KOPT-K1 (cell line): ENCODE data around the gene FOXK1.

Experiments
- H3K27ac ChIP-seq: fragments of 200-600 bp; sonication (generic); 2 replicates; pipeline ENCODE4 v1.5.1; 2016; ENCODE audit warnings: antibody characterized with exemption, mild to moderate bottlenecking, low read depth, low read length; ENCODE audit not compliant: poor library complexity, severe bottlenecking
- H3K36me3 ChIP-seq: fragments of 200-600 bp; sonication (generic); 2 replicates; pipeline ENCODE4 v1.5.1; 2017; ENCODE audit warnings: antibody characterized with exemption, mild to moderate bottlenecking, low read length, moderate library complexity; ENCODE audit not compliant: insufficient read depth
- H3K9me3 ChIP-seq: fragments of 200-600 bp; sonication (generic); 2 replicates; pipeline ENCODE4 v1.5.1; 2017; ENCODE audit warnings: antibody characterized with exemption, low read length, mild to moderate bottlenecking; ENCODE audit not compliant: insufficient read depth, poor library complexity, severe bottlenecking

FOXK1 gene

DNA sequence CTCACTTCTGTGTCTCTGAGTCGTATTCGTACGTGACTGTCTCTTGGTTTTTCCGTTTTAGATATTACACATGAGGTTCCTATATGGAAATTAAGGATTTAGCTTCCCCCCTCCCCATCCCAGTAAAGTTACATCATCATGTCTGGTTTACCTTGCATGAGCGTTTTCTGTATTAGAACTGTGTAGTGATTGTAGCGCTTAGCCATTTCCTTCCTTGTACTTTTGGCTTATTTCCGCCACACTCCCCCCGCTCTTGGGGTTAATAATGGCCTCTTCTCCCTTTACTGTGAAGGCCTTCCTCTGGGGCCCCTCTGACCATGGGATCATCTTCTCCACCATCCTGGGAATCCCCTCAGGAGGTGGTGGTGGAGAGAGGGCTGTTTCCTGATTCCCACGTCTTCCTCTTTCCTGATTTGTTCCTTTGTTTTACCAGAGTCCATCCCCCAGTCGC lies 66.2 kb downstream of the FOXK1 start:
- Histone ChIP-seq H3K27ac (no peak overlapping the region), H3K36me3 (peaks cover 60% of the 10 kb centered on the region), H3K9me3 (no peaks in the 10 kb centered on the region)

- no peak overlapping the region for H3K27ac ChIP-seq
- H3K36me3 ChIP-seq = peaks cover 69% of the 10 kb centered on the region
Observed at GRCh38 chr7:4749363-4749762, 67.3 kb downstream of the FOXK1 start.

DNA sequence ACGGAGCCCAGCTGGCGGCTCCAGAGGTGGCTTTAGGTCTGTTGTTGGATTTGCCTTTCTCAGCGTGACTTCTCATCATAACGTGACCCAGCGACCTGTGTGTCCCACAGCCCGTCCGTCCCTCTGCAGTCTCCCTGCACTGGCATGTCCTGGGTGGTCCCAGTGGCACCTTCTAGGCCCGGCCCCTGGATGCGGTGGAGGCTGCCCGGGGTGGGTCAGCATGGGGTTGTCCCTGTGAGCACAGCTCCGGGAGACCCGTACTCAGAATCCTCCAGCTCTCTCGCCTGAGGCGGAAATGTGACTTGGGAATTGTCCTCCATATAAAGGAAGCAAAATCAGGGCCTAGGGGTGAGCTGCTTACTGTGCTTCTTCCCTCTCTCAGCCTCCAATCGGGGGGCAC lies 67.7 kb downstream of the FOXK1 start:
- H3K9me3 ChIP-seq = no peaks in the 10 kb centered on the region
- H3K36me3 ChIP-seq = peaks cover 73% of the 10 kb centered on the region
- no peak overlapping the region for H3K27ac ChIP-seq

More at GRCh38 chr7:4749363-4749762, 67.3 kb downstream of the FOXK1 start:
- H3K9me3 ChIP-seq = no peaks in the 10 kb centered on the region

DNA sequence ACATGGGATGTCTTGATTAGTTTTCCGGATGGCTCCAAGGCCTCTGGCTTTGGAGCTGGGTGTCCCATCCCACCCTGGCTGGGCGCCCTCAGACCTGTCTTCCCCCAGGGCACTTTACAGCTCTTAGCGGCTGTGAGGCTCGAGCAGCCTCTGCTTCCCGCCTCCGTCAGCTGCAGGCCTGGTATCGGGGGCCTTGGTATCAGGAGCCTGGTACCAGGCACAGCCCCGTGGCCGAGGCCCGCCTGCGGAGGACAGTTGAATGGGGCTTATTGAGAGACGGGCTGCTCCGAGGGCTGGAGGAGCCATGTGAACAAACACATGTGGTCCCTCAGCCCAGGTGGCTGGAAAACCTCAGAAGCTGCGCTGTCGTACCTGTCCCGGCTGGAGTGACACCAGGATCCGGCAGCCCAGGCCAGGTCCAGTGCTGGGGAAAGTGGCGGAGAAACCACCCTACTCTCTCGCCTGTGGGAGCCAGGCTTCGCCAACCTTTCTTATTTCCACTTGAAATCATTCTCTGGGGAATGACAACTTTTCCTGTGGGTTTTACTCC lies 69.4 kb downstream of the FOXK1 start:
- Histone ChIP-seq H3K9me3 (no peaks in the 10 kb centered on the region), H3K27ac (no peak overlapping the region), H3K36me3 (peaks cover 90% of the 10 kb centered on the region)

DNA sequence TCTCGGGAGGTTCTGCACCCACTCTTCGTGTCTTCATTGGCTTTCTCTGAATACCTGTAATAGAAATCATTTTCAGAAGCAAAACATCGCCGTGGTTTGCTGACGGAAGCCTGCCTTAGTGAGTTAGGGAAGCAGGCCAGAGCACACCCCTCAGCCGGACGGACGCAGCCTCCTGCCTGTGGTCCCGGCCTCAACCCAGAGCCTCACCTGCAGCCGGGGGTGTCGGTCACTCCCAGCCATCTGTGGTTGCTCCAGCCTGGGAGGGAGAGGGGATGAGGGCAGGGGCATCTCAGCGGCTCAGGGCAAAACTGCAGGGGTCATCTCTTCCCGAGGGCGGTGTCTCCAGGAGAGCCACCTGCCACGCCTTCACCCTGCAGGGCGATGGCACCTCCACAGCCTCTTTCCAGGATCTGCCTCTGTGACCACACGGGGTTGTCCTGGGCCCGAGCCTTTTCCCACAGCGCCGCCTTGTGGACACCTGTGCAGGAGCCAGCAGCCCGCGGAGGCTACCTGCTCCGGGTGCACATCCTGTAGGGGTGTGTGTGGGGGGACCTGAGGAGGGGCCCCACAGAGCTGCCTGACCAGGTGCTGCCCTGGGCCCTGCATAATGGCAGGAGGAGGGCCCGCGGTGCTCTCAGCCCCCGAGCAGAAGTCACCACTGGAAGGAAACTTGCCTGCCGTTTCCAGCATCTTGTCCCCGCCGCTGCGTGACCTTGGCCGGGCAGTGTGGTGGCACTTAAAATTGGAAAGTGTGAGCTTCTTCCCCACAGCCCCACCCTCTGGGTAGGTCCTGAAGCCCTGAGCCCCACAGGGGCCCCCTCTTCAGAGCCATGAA lies 71.7 kb downstream of the FOXK1 start:
- H3K27ac ChIP-seq = no peak overlapping the region
- H3K36me3 ChIP-seq = peaks cover 92% of the 10 kb centered on the region

GRCh38 chr7:4754433-4755010 lies 72.4 kb downstream of the FOXK1 start:
- Histone ChIP-seq H3K36me3 (peaks cover 92% of the 10 kb centered on the region), H3K27ac (no peak overlapping the region), H3K9me3 (no peaks in the 10 kb centered on the region)

More for the DNA sequence above, 71.7 kb downstream of the FOXK1 start:
- H3K9me3 ChIP-seq = no peaks in the 10 kb centered on the region

- H3K9me3 ChIP-seq = no peaks in the 10 kb centered on the region
- H3K27ac ChIP-seq = no peak overlapping the region
- peaks cover 92% of the 10 kb centered on the region for H3K36me3 ChIP-seq
Observed at GRCh38 chr7:4755045-4755444, 73.0 kb downstream of the FOXK1 start.

GRCh38 chr7:4758111-4758510 lies 76.0 kb downstream of the FOXK1 start:
- Histone ChIP-seq H3K9me3 (no peaks in the 10 kb centered on the region), H3K36me3 (peaks cover 99% of the 10 kb centered on the region), H3K27ac (no peak overlapping the region)

- peaks cover 100% of the 10 kb centered on the region for H3K36me3 ChIP-seq
- H3K9me3 ChIP-seq = no peaks in the 10 kb centered on the region
- no peak overlapping the region for H3K27ac ChIP-seq
Observed at GRCh38 chr7:4758791-4759190, 76.7 kb downstream of the FOXK1 start.

GRCh38 chr7:4759211-4759610 lies 77.1 kb downstream of the FOXK1 start:
- no peak overlapping the region for H3K27ac ChIP-seq
- H3K36me3 ChIP-seq = peaks cover 100% of the 10 kb centered on the region
- no peaks in the 10 kb centered on the region for H3K9me3 ChIP-seq

GRCh38 chr7:4760952-4761351 lies 78.9 kb downstream of the FOXK1 start:
- Histone ChIP-seq H3K9me3 (no peaks in the 10 kb centered on the region), H3K36me3 (peaks cover 100% of the 10 kb centered on the region), H3K27ac (no peak overlapping the region)

DNA sequence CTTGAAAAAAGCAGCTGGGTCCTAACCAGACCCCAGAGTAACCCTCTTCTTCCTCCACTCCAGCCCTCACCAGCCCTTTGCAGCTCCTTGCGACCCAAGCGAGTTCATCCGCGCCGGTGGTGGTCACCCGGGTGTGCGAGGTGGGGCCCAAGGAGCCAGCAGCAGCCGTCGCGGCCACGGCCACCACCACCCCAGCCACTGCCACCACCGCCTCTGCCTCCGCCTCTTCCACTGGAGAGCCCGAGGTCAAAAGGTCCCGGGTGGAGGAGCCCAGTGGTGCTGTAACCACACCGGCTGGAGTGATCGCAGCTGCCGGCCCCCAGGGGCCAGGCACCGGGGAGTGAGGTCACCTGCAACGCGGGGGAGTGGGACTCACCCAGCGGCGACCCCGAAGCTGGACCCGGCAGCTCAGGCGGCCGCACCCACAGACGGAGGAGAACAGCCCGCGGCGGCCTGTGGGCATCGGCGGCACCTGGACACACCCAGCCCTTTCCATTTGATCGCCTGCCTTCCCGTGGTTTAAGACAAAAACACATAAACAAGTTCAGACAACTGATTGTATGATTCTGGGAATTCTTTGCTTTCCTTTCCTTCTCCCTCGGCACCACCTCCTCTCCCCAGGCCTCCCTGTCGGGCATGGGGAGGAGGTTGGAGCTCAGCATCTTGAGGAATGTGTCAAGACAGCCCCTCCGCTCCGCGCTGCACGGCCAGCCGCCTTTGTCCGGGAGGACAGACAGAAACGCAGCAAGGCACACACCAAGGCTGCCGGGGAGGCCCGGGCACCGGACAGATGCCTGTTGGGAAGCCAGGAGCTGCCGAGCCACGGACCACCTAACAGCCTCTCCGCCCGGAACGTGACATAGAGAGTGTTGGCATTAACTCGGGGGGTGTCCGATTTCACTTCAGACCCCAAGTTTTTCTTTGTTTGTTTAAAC lies 80.3 kb downstream of the FOXK1 start:
- H3K27ac ChIP-seq = no peak overlapping the region
- no peaks in the 10 kb centered on the region for H3K9me3 ChIP-seq
- H3K36me3 ChIP-seq = peaks cover 100% of the 10 kb centered on the region

- Histone ChIP-seq H3K36me3 (peaks cover 95% of the 10 kb centered on the region), H3K9me3 (no peaks in the 10 kb centered on the region), H3K27ac (no peak overlapping the region)
Observed at GRCh38 chr7:4763091-4763793, 81.1 kb downstream of the FOXK1 start.

DNA sequence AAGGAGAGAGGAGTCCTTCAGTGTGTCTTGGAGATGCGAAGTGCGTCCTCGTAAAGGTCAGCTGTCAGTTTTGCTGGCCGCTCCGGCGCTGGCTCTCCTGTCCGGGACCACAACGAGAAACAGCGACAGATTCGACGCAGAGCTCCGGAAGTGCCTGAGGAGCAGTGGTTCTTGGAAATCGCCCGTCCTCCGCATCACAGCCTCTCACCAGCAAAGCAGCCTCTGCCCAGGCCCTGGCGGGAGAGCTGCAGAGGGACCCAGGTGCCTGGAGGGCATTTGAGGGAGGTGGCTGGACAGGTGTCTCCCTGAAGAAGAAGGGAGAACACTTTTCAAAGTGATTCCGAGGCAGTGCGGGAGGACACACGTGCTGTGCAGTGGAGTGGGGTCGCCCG lies 81.7 kb downstream of the FOXK1 start:
- peaks cover 94% of the 10 kb centered on the region for H3K36me3 ChIP-seq
- no peaks in the 10 kb centered on the region for H3K9me3 ChIP-seq

More for the DNA sequence above, 81.7 kb downstream of the FOXK1 start:
- H3K27ac ChIP-seq = no peak overlapping the region
